HepG2 (cell line): Measurements from ENCODE around the gene APC2. TPM values are rescaled to one million over a fixed set of nuclear protein-coding genes. Genes with fewer than 3 reads are reported as not detected.
A peak's percentile ranks its signal among the peaks of the same experiment; 100 is the strongest.

Experiments used
- DBP ChIP-seq: sonication (generic); formaldehyde crosslinking; IDR thresholded peaks from 2 replicates; pipeline ENCODE4 v1.4.0; 2020; ENCODE audit warnings: missing genetic modification reagents; ENCODE audit errors: not compliant biosample characterization
- GMEB1 ChIP-seq: sonication (generic); formaldehyde crosslinking; IDR thresholded peaks from 2 replicates; pipeline ENCODE4 v1.5.1; 2020; ENCODE audit warnings: missing genetic modification reagents, mild to moderate bottlenecking, borderline replicate concordance
- MLXIP ChIP-seq: sonication (generic); formaldehyde crosslinking; IDR thresholded peaks from 2 replicates; pipeline ENCODE4 v1.9.0; 2021; ENCODE audit warnings: missing genetic modification reagents, borderline replicate concordance
- NONO ChIP-seq, 2 experiments: fragments of 450-650 bp in 1 of 2; sonication (generic) in 1 of 2; formaldehyde crosslinking in 1 of 2; IDR thresholded peaks in 1 of 2; conservative IDR thresholded peaks in 1 of 2; 2 replicates each; pipeline versions ENCODE4 v1.6.1 to v1.8.0; 2017 to 2022; ENCODE audit warnings: mild to moderate bottlenecking in 1 of 2, missing genetic modification reagents in 1 of 2, moderate library complexity in 1 of 2
- TRIM22 ChIP-seq: fragments of 450-650 bp; IDR thresholded peaks from 2 replicates; pipeline ENCODE4 v1.6.1; 2017
- ZBTB44 ChIP-seq: sonication (generic); formaldehyde crosslinking; IDR thresholded peaks from 2 replicates; pipeline ENCODE4 v1.4.0; 2020; ENCODE audit warnings: missing genetic modification reagents
- ZNF883 ChIP-seq: sonication (generic); formaldehyde crosslinking; IDR thresholded peaks from 2 replicates; pipeline ENCODE4 v1.5.1; 2020; ENCODE audit warnings: mild to moderate bottlenecking, missing genetic modification reagents; ENCODE audit errors: not compliant biosample characterization
- polyA plus RNA-seq, 8 experiments: library from polyadenylated mRNA; depleted of rRNA in 3 of 8; stranded (reverse) in 7 of 8; unstranded in 1 of 8; fragments of >200 nt; fragmentation: Illumina TruSeq in 4 of 8; extraction: Trizol in 4 of 8; gene quantifications; 2 replicates each; pipeline versions ENCODE4 v1.2.1 to v1.2.3, GENCODE V29; 2011 to 2016; ENCODE audit warnings: low read depth in 4 of 8, missing spikeins in 1 of 8, mixed read lengths in 1 of 8; ENCODE audit not compliant: insufficient read depth in 1 of 8
- total RNA-seq, 5 experiments: library from RNA; depleted of rRNA; stranded (reverse); fragments of >200 nt; fragmentation: Illumina TruSeq; extraction: Trizol; gene quantifications; 2 replicates each; pipeline ENCODE4 v1.2.3, GENCODE V29; 2016; ENCODE audit warnings: low read depth in 1 of 5

APC2 gene
- total and polyA plus RNA-seq, 2 of the 13 experiments (the other 11 are each of a cell fraction or from before 2014, with no cell fraction given), result 0.08 to 0.22 TPM

- TF ChIP-seq GMEB1 (CRISPR knock-in tag) (0 out of 2 replicates have a peak, but pooled peaks have one; percentile 21), TRIM22 (no peak), NONO (IDR thresholded peaks at IDR 0.05) (no peak), NONO (CRISPR knock-in tag; conservative IDR thresholded peaks at IDR 0.05) (0 out of 2 replicates have a peak, but pooled peaks have one; percentile 31), ZNF883 (CRISPR knock-in tag) (peak; percentile 53), MLXIP (CRISPR knock-in tag) (no peak), ZBTB44 (CRISPR knock-in tag) (no peak), DBP (CRISPR knock-in tag) (no peak)
These were observed 48.6 kb upstream of the APC2 start, which contains the start of gene GAMT (continued) for GRCh38 chr19:1401138-1401888.
